GM13976 (cell line): Measurements from ENCODE around the gene SPI1.

Experiments used
- DNase-seq: peaks from one replicate; pipeline ENCODE4 v3.0.0; 2012; ENCODE audit warnings: low spot score
- CTCF ChIP-seq: IDR thresholded peaks from 2 replicates; pipeline ENCODE4 v1.5.1; 2012; ENCODE audit warnings: borderline replicate concordance, mild to moderate bottlenecking; ENCODE audit not compliant: insufficient read depth; ENCODE audit errors: extremely low read depth, missing control alignments, control extremely low read depth
- in situ Hi-C: fragments of 300-500 bp; cut with MboI; formaldehyde crosslinking; loops from one replicate; pipeline ENCODE4 v1.12.0; 2022; ENCODE audit warnings: low sequenced_read_pairs, mixed read lengths, inconsistent platforms; ENCODE audit not compliant: unreplicated experiment

SPI1 gene

GRCh38 chr11:47361419-47361818 lies 16.9 kb downstream of the SPI1 start:
- TF ChIP-seq CTCF: no peak
- in situ Hi-C loops: no loop called here
- DNase-seq: no peak

GRCh38 chr11:47360341-47360740 lies 18.0 kb downstream of the SPI1 start:
- DNase-seq: no peak
- TF ChIP-seq CTCF: no peak
- in situ Hi-C loops: no loop called here

- TF ChIP-seq CTCF: no peak
- no peak for DNase-seq
- in situ Hi-C loops: no loop called here
Observed at GRCh38 chr11:47359586-47359985, 18.8 kb downstream of the SPI1 start.

- DNase-seq: no peak
- in situ Hi-C loops: no loop called here
Observed at GRCh38 chr11:47359162-47359561, 19.2 kb downstream of the SPI1 start.

GRCh38 chr11:47358731-47359051 lies 19.7 kb downstream of the SPI1 start:
- in situ Hi-C loops: no loop called here
- no peak for TF ChIP-seq CTCF
- no peak for DNase-seq

More at GRCh38 chr11:47359162-47359561, 19.2 kb downstream of the SPI1 start:
- no peak for TF ChIP-seq CTCF

GRCh38 chr11:47357985-47358730 lies 20.2 kb downstream of the SPI1 start:
- in situ Hi-C loops: no loop called here
- DNase-seq: no peak
- no peak for TF ChIP-seq CTCF
